ENCODE measurements around the gene TBCA. TPM values are rescaled to one million over a fixed set of nuclear protein-coding genes. Genes with fewer than 3 reads are reported as not detected.
"Not testable (repeated sequence)": the region's sequence is repeated elsewhere in the genome, so short reads cannot be mapped to it uniquely, and the experiment has no call there.

Gene TBCA
- total RNA-seq, 1 experiment from 2014 or later = 317 TPM

- BruUV-seq (replicated peaks) = no TSS peak
- CTCF ChIA-PET = no interaction called here
- intact Hi-C loops (cut with micrococcal nuclease) = no loop called here
Observed at GRCh38 chr5:77758141-77758938, 17.8 kb downstream of the TBCA start.

GRCh38 chr5:77751328-77752023 is 24.7 kb downstream of the TBCA start:
- H3K9ac ChIP-seq (ENCODE audit: low read length) = no peak overlapping the region
- H3K36me3 ChIP-seq (ENCODE audit: control insufficient read depth in 1 of 2, insufficient read depth in 2 of 2, low read length in 2 of 2) = no peaks in the 10 kb centered on the region
- BruUV-seq (replicated peaks) = no TSS peak
- no peak overlapping the region for H2AFZ ChIP-seq (ENCODE audit: low read depth, low read length, poor library complexity, severe bottlenecking)
- ATAC-seq (no peak), DNase-seq (ENCODE audit: low read depth, low spot score) (no peak)
- peaks cover 26% of the 10 kb centered on the region for H4K20me1 ChIP-seq (ENCODE audit: insufficient read depth)
- H3K4me2 ChIP-seq (ENCODE audit: low read length) = no peak overlapping the region
- no peaks in the 10 kb centered on the region for H3K9me3 ChIP-seq (ENCODE audit: control insufficient read depth in 1 of 2, insufficient read depth in 1 of 2, low read depth in 1 of 2, low read length in 2 of 2)
- TF ChIP-seq SP1 (IDR thresholded peaks at IDR 0.05; ENCODE audit: low read depth) (no peak), EZH2phosphoT487 (IDR thresholded peaks at IDR 0.05; ENCODE audit: borderline replicate concordance) (no peak), ELF1 (IDR thresholded peaks at IDR 0.05; ENCODE audit: borderline replicate concordance, low read depth) (no peak), EZH2 (IDR thresholded peaks at IDR 0.05) (no peak)
- intact Hi-C loops (cut with micrococcal nuclease) = no loop called here
- no peaks in the 10 kb centered on the region for H3K4me1 ChIP-seq (ENCODE audit: control insufficient read depth in 1 of 2, insufficient read depth in 2 of 2, low read length in 2 of 2)
- ChIA-PET CTCF (no interaction called here), POLR2A (no interaction called here), RAD21 (ENCODE audit: low non-redundant PET in 1 of 2, low total read pairs in 2 of 2, uncharacterized antibody in 2 of 2, unreplicated experiment in 2 of 2) (interaction anchor here in 1 of 2 experiments (0.6 kb wide), 1 partner anchor 256 kb away, joined by 3 read pairs; no protein-coding TSS in a partner anchor)
- no peaks in the 10 kb centered on the region for H3K9me2 ChIP-seq (ENCODE audit: insufficient read depth)
- no peak overlapping the region for H3K27ac ChIP-seq (ENCODE audit: low read depth, low read length)
- H3K79me2 ChIP-seq (ENCODE audit: insufficient read depth, low read length) = peaks cover 98% of the 10 kb centered on the region
- no peak overlapping the region for H3K4me3 ChIP-seq (replicated peaks in 1 of 2; ENCODE audit: low read depth in 1 of 2, low read length in 2 of 2)
- no peaks in the 10 kb centered on the region for H3K27me3 ChIP-seq (ENCODE audit: insufficient read depth, low read length)

More at GRCh38 chr5:77758141-77758938, 17.8 kb downstream of the TBCA start:
- TF ChIP-seq ZFX (IDR thresholded peaks at IDR 0.05) = no peak
- TF ChIP-seq EZH2phosphoT487 (IDR thresholded peaks at IDR 0.05; ENCODE audit: borderline replicate concordance) = no peak
- H3K27ac ChIP-seq (ENCODE audit: low read depth, low read length) = no peak overlapping the region
- no peaks in the 10 kb centered on the region for H3K27me3 ChIP-seq (ENCODE audit: insufficient read depth, low read length)
- H4K20me1 ChIP-seq (ENCODE audit: insufficient read depth) = peaks cover 27% of the 10 kb centered on the region
- ChIA-PET POLR2A (no interaction called here), RAD21 (ENCODE audit: low non-redundant PET in 1 of 2, low total read pairs in 2 of 2, uncharacterized antibody in 2 of 2, unreplicated experiment in 2 of 2) (no interaction called here)
- H3K4me2 ChIP-seq (ENCODE audit: low read length) = no peak overlapping the region
- H3K9me3 ChIP-seq (ENCODE audit: control insufficient read depth in 1 of 2, insufficient read depth in 1 of 2, low read depth in 1 of 2, low read length in 2 of 2) = no peaks in the 10 kb centered on the region
- no peaks in the 10 kb centered on the region for H3K9me2 ChIP-seq (ENCODE audit: insufficient read depth)
- no peak for DNase-seq (ENCODE audit: low read depth, low spot score)
- H3K4me3 ChIP-seq (replicated peaks in 1 of 2; ENCODE audit: low read depth in 1 of 2, low read length in 2 of 2) = no peak overlapping the region
- H3K36me3 ChIP-seq (ENCODE audit: control insufficient read depth in 1 of 2, insufficient read depth in 2 of 2, low read length in 2 of 2) = 0 out of 4 replicates have a peak, but pooled peaks cover 0 to 3% of the 10 kb centered on the region in 2 experiments
- no peak overlapping the region for H2AFZ ChIP-seq (ENCODE audit: low read depth, low read length, poor library complexity, severe bottlenecking)
- H3K9ac ChIP-seq (ENCODE audit: low read length) = no peak overlapping the region
- peaks cover 94% of the 10 kb centered on the region for H3K79me2 ChIP-seq (ENCODE audit: insufficient read depth, low read length)
- ATAC-seq = no peak
- no peaks in the 10 kb centered on the region for H3K4me1 ChIP-seq (ENCODE audit: control insufficient read depth in 1 of 2, insufficient read depth in 2 of 2, low read length in 2 of 2)

- H3K36me3 ChIP-seq (ENCODE audit: control insufficient read depth in 1 of 2, insufficient read depth in 2 of 2, low read length in 2 of 2); H2AFZ ChIP-seq (ENCODE audit: low read depth, low read length, poor library complexity, severe bottlenecking); H3K9me3 ChIP-seq (ENCODE audit: control insufficient read depth in 1 of 2, insufficient read depth in 1 of 2, low read depth in 1 of 2, low read length in 2 of 2); H3K27me3 ChIP-seq (ENCODE audit: insufficient read depth, low read length); CTCF ChIA-PET; H3K9me2 ChIP-seq (ENCODE audit: insufficient read depth); H3K9ac ChIP-seq (ENCODE audit: low read length); POLR2A ChIA-PET; H3K4me3 ChIP-seq (replicated peaks in 1 of 2; ENCODE audit: low read depth in 1 of 2, low read length in 2 of 2); H3K4me1 ChIP-seq (ENCODE audit: control insufficient read depth in 1 of 2, insufficient read depth in 2 of 2, low read length in 2 of 2); DNase-seq (ENCODE audit: low read depth, low spot score); RAD21 ChIA-PET (ENCODE audit: low non-redundant PET in 1 of 2, low total read pairs in 2 of 2, uncharacterized antibody in 2 of 2, unreplicated experiment in 2 of 2); BruUV-seq (replicated peaks); H3K27ac ChIP-seq (ENCODE audit: low read depth, low read length); ATAC-seq; intact Hi-C loops (cut with micrococcal nuclease); H3K4me2 ChIP-seq (ENCODE audit: low read length): not testable (repeated sequence)
- H3K79me2 ChIP-seq (ENCODE audit: insufficient read depth, low read length) = peaks cover 98% of the 10 kb centered on the region
- H4K20me1 ChIP-seq (ENCODE audit: insufficient read depth) = peaks cover 24% of the 10 kb centered on the region
Observed at GRCh38 chr5:77750928-77751327, 25.2 kb downstream of the TBCA start.

Measured in HCT116 (cell line).